ENCODE measurements around the gene THAP12.
A peak's percentile ranks its signal among the peaks of the same experiment; 100 is the strongest.
"Not testable (repeated sequence)": the region's sequence is repeated elsewhere in the genome, so short reads cannot be mapped to it uniquely, and the experiment has no call there.

The THAP12 gene

DNA sequence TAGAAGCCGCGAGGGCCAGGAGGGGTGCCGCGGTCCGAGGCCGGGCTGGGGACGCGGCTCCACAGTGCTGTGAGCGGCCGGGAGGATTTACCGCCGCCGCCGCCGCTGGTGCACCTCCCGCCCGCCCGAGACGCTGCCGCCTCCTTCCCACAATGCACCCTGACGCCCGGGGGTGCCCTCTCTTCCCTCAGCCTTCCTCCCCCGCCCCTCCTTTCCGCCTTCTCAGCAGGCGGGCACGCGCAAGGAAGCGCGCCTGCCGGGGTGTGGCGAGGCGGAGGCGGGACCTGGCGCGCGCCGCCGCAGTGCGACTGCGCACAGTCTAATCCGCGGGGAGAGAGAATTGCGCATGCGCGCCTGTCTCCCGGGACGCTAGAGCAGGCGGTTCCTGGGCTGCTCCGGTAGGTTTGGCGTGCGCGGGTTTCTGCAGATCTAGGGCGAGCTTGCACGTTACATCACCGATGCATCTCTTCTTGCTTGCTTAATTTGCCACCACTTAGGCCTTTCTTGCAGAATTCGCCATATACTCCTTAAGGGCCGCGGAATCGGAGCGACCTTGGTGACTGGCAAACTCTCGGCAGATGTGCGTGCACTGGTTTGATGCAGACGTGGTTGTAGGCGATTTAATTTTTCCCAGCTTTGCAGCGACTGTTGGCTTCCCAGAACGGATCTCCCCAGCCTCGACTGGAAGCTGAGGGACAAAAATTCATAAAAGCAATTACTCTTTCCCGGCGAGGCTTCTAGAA lies at the start of gene THAP12, which contains the start of gene GVQW3:
THAP12 (minus strand) TSS at position 156 of the 743 bp plus-strand sequence. CDS start 296 bp downstream, outside the sequence.
GVQW3 (plus strand) TSS at position 347 of the 743 bp plus-strand sequence. CDS start 506 bp downstream, outside the sequence.
- DNase-seq (ENCODE audit: low read depth): peak; percentile 96

GRCh38 chr11:76426660-76427059 lies 45.7 kb upstream of the THAP12 start:
- DNase-seq (ENCODE audit: low read depth): no peak

GRCh38 chr11:76424891-76425290 lies 44.0 kb upstream of the THAP12 start:
- DNase-seq (ENCODE audit: low read depth): no peak

DNA sequence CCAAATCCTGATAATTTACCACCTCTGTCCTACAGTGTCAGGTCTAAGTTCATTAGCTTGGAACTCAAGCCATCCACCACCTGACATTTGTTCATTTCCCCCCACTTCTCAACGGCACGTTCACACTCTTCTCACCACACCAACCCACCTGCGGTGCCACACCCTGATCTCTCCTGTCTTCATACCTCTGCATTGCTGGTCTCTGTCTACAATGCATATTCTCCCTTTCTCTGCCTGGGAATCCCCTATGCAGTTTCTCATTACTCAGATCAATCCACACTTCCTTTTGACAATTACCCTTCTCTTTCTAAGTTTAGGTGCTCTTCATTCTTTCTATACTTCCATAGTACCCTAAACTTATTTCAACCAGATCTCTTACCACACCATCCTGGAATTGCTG lies 43.4 kb upstream of the THAP12 start:
- no peak for DNase-seq (ENCODE audit: low read depth)

GRCh38 chr11:76419896-76420295 lies 39.0 kb upstream of the THAP12 start:
- no peak for DNase-seq (ENCODE audit: low read depth)

- no peak for DNase-seq (ENCODE audit: low read depth)
These were observed 34.1 kb upstream of the THAP12 start for GRCh38 chr11:76415073-76415472.

- no peak for DNase-seq (ENCODE audit: low read depth)
These were observed 30.0 kb upstream of the THAP12 start for GRCh38 chr11:76410851-76411357.

GRCh38 chr11:76408171-76408965 lies 27.4 kb upstream of the THAP12 start:
- no peak for DNase-seq (ENCODE audit: low read depth)

DNA sequence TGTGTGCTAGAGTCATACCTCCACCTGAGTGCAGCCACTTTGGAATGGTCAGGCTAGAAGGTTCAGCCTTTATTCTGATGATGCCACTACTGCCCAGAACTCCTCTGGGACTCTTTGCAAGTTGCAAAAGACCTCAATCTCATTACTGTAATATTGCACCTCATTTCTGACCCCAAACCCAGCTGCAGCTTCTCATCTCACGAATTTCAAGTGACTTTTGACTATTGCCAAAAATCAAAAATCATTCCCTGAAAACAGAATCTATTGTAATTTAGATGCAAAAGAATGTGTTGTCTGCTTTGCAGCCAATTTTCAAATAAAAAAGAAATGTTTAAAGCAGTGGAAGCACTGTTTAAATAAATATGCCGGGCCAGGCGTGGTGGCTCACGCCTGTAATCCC lies 25.4 kb upstream of the THAP12 start:
- DNase-seq (ENCODE audit: low read depth): no peak

DNA sequence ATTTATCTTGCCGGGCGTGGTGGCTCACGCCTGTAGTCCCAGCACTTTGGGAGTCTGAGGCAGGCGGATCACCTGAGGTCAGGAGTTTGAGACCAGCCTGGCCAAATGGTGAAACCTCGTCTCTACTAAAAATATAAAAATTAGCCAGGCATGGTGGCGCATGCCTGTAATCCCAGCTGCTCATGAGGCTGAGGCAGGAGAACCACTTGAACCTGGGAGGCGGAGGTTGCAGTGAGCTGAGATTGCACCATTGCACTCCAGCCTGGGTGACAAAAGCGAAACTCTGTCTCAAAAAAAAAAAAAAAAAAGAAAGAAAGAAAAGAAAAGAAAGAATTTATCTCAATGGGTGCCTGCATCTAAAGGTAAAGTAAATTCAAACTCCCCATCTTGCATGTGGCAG lies 20.6 kb upstream of the THAP12 start:
- not testable (repeated sequence) for DNase-seq (ENCODE audit: low read depth)

GRCh38 chr11:76400967-76401366 lies 20.0 kb upstream of the THAP12 start:
- no peak for DNase-seq (ENCODE audit: low read depth)

GRCh38 chr11:76397383-76397782 lies 16.5 kb upstream of the THAP12 start:
- no peak for DNase-seq (ENCODE audit: low read depth)

- no peak for DNase-seq (ENCODE audit: low read depth)
These were observed 14.4 kb upstream of the THAP12 start for GRCh38 chr11:76395296-76395695.

GRCh38 chr11:76394411-76394810 lies 13.5 kb upstream of the THAP12 start:
- DNase-seq (ENCODE audit: low read depth): no peak

DNA sequence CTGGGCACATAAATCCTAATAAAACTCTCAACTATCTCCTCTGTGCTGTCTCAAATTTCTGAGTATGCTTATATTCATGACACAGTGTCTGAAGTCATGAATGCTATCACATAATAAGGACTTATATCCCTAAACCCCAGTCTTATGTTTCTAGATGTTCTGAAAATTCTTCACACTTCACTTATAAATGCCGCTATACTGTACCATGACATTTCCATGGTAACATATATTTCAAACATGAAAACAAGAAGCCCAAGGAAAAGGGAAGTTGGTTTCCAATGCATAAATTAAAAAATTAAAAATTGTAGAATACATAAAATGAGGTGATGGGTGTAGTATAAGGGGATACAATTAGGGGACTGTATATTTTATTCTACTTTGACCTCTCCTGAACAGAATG lies 11.9 kb upstream of the THAP12 start:
- DNase-seq (ENCODE audit: low read depth): no peak

GRCh38 chr11:76391811-76392475 lies 11.0 kb upstream of the THAP12 start:
- DNase-seq (ENCODE audit: low read depth): no peak

GRCh38 chr11:76391021-76391420 lies 10.1 kb upstream of the THAP12 start:
- no peak for DNase-seq (ENCODE audit: low read depth)

- no peak for DNase-seq (ENCODE audit: low read depth)
These were observed 7.5 kb upstream of the THAP12 start for GRCh38 chr11:76388408-76388807.

DNA sequence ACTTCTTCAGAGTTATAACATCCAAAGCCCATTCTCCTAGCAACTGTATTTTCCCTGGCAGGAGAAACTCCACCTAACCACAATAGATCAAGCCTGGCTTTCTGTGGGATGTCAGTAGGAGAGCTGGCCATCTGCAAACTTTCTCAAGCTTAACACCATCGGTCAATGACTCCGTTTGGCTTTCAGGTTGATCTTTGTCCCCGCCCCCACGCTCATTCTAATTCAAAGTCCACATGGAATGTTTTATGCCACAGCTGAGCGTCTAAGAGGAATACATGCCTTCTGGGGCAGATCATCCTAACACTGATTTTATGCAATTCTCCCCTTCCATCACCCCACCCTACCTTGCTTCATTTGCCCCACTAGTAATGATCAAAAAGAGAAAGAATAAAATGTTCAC lies 5.0 kb upstream of the THAP12 start:
- DNase-seq (ENCODE audit: low read depth): no peak

- DNase-seq (ENCODE audit: low read depth): no peak
These were observed 1.3 kb upstream of the THAP12 start for GRCh38 chr11:76382209-76382608.

GRCh38 chr11:76380159-76380976 lies 564 bp downstream of the THAP12 start:
- DNase-seq (ENCODE audit: low read depth): peak; percentile 26

- DNase-seq (ENCODE audit: low read depth): no peak
These were observed 1.1 kb downstream of the THAP12 start for GRCh38 chr11:76379807-76380158.

All from T-helper 22 cell (primary cell).